HG02884 (cell line): Measurements from ENCODE around the gene CHRD.

Experiments
- ATAC-seq: cut with Tn5 transposase; IDR thresholded peaks from one replicate; pipeline ENCODE4 v1.9.1; 2021; ENCODE audit warnings: mild to moderate bottlenecking, moderate library complexity; ENCODE audit not compliant: unreplicated experiment

CHRD gene

GRCh38 chr3:184380627-184381260 lies 890 bp downstream of the CHRD start:
- ATAC-seq = no peak

GRCh38 chr3:184381261-184382224 lies 1.7 kb downstream of the CHRD start:
- ATAC-seq = no peak

GRCh38 chr3:184382326-184383032 lies 2.6 kb downstream of the CHRD start:
- no peak for ATAC-seq

- no peak for ATAC-seq
These were observed 3.3 kb downstream of the CHRD start for GRCh38 chr3:184383033-184383740.

- no peak for ATAC-seq
These were observed 4.5 kb downstream of the CHRD start for GRCh38 chr3:184384342-184384741.

- ATAC-seq = no peak
These were observed 5.1 kb downstream of the CHRD start for GRCh38 chr3:184384856-184385422.

- ATAC-seq = no peak
These were observed 6.4 kb downstream of the CHRD start for GRCh38 chr3:184386047-184386806.

- no peak for ATAC-seq
These were observed 7.4 kb downstream of the CHRD start for GRCh38 chr3:184387174-184387714.

GRCh38 chr3:184388164-184388935 lies 8.5 kb downstream of the CHRD start:
- ATAC-seq = no peak

- ATAC-seq = no peak
These were observed 9.0 kb downstream of the CHRD start for GRCh38 chr3:184388936-184389230.

GRCh38 chr3:184389384-184389783 lies 9.5 kb downstream of the CHRD start:
- ATAC-seq = no peak

GRCh38 chr3:184389935-184390528 lies 10.2 kb downstream of the CHRD start:
- ATAC-seq = no peak

GRCh38 chr3:184391266-184391665 lies 11.4 kb downstream of the CHRD start:
- ATAC-seq = no peak

- no peak for ATAC-seq
These were observed 15.4 kb downstream of the CHRD start for GRCh38 chr3:184395320-184395660.

- ATAC-seq = no peak
These were observed 19.6 kb downstream of the CHRD start for GRCh38 chr3:184399410-184399809.

- no peak for ATAC-seq
These were observed 25.5 kb downstream of the CHRD start for GRCh38 chr3:184405075-184406030.

- ATAC-seq = no peak
These were observed 29.6 kb downstream of the CHRD start for GRCh38 chr3:184409331-184409926.
